Measurements from ENCODE around the gene TAF5. TPM values are rescaled to one million over a fixed set of nuclear protein-coding genes. Genes with fewer than 3 reads are reported as not detected.
A peak's percentile ranks its signal among the peaks of the same experiment; 100 is the strongest.

The TAF5 gene
- total RNA-seq, 2 experiments from 2014 or later: 11.2 to 11.4 TPM

DNA sequence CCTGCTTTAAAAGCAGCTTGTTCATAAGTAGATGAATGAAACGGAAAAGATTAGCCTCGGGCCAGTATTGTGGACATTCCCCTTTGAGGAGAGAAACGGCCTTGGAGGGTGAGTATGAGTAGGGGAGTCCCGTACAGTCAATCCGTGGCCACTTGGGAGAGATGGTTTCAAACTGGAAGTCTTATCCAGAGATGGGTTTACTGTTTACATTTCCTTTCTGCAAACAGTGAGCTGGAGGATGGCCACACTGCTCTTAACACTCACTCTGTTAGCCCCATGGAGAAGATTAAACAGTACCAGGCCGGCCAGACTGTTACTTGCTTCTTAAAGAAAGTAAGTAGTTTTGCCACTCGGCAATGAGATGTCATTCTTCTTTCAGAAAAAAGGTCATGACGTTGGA, 64.1 kb downstream of the TAF5 start:
- ChIA-PET POLR2A (no interaction called here), CTCF (interaction anchor here (1.0 kb wide), 1 partner anchor 14 kb away, joined by 3 read pairs; no protein-coding TSS in a partner anchor)
- Mint-ChIP-seq H3K4me1 (peaks cover 38% of the 10 kb centered on the region), H3K9me3 (ENCODE audit: low read depth) (no peaks in the 10 kb centered on the region), H3K27me3 (no peaks in the 10 kb centered on the region), H3K36me3 (ENCODE audit: low read depth) (peaks cover 71% of the 10 kb centered on the region), H3K27ac (no peak overlapping the region), H3K4me3 (no peak overlapping the region)
- no peak for DNase-seq
- ATAC-seq: no peak
- intact Hi-C loops (cut with DNase I, micrococcal nuclease): no loop called here

DNA sequence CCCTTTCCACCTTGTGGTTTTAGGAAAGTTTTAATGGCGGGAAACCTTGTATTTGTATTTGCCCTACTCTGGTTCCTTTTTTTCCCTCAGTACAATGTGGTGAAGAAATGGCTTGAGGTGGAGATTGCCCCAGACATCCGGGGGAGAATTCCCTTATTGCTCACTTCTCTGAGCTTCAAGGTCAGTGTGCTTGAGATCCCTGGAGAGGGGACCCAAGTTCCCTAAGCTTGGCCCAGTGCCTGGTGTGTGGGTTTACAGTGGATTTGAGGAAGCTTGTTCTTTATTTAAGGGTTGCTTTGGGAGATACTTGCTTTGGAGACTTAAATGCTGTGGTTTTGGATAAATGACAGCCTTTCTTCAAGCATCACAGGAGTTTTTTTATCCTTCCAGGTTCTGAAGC, 66.1 kb downstream of the TAF5 start:
- intact Hi-C loops (cut with DNase I, micrococcal nuclease): no loop called here
- ChIA-PET POLR2A (no interaction called here), CTCF (interaction anchor here (0.7 kb wide), 1 partner anchor 131 kb away, joined by 3 read pairs; no protein-coding TSS in a partner anchor)
- no peak for DNase-seq
- H3K4me3 Mint-ChIP-seq: no peak overlapping the region
- H3K27ac Mint-ChIP-seq: no peak overlapping the region
- H3K36me3 Mint-ChIP-seq (ENCODE audit: low read depth): peaks cover 65% of the 10 kb centered on the region
- H3K9me3 Mint-ChIP-seq (ENCODE audit: low read depth): no peaks in the 10 kb centered on the region
- no peak for ATAC-seq
- no peaks in the 10 kb centered on the region for H3K27me3 Mint-ChIP-seq
- peaks cover 19% of the 10 kb centered on the region for H3K4me1 Mint-ChIP-seq

Small RNAs within 50 kb of the gene (microRNA-seq; reads per million reads assigned to microRNA genes)
- gene MIR1307 (ENCODE audit: borderline replicate concordance): 2,673 reads per million, percentile 91 among the genes with 10 or more reads in this experiment

Other genes with a start within 250 kb of the TAF5 start
- 10 to 100 TPM; 46.4 to 46.5 TPM for gene NT5C2, start 174.7 kb upstream of the TAF5 start, total RNA-seq
- not detected for gene RPEL1, start 122.1 kb upstream of the TAF5 start, total RNA-seq
- gene INA, start 90.8 kb upstream of the TAF5 start, total RNA-seq: under 1 TPM; 0.32 to 0.35 TPM
- gene PCGF6, start 16.8 kb upstream of the TAF5 start, total RNA-seq: 10 to 100 TPM; 10.4 to 14.8 TPM
- 100 to 1,000 TPM; 377 to 447 TPM for gene ATP5MK, start 28.5 kb downstream of the TAF5 start, total RNA-seq
- gene PDCD11, start 28.6 kb downstream of the TAF5 start, total RNA-seq: 10 to 100 TPM; 60.6 to 73.8 TPM
- gene CALHM2, start 84.4 kb downstream of the TAF5 start, total RNA-seq: 10 to 100 TPM; 10.1 to 12.0 TPM
- not detected for gene CALHM1, start 90.9 kb downstream of the TAF5 start, total RNA-seq
- gene CALHM3, start 111.3 kb downstream of the TAF5 start, total RNA-seq: not detected
- 1 to 10 TPM; 2.3 to 2.4 TPM for gene NEURL1, start 125.7 kb downstream of the TAF5 start, total RNA-seq

Measured in activated CD4-positive, alpha-beta T cell treated with anti-CD3 and anti-CD28 coated beads for 36 hours (primary cell).